GM10847 (cell line): ENCODE measurements around the gene COQ3.

Experiments used
- POLR2A ChIP-seq: IDR thresholded peaks from 2 replicates; pipeline ENCODE4 v1.6.1; 2011; ENCODE audit not compliant: insufficient read length; ENCODE audit errors: extremely low read depth

COQ3 gene

GRCh38 chr6:99349171-99350141 is 44.5 kb downstream of the COQ3 start, which contains the start of gene FAXC:
TSS of gene FAXC (minus strand) at chr6:99349674. CDS start at chr6:99349372, 302 bp downstream.
- TF ChIP-seq POLR2A = no peak

GRCh38 chr6:99348288-99349170 is 45.5 kb downstream of the COQ3 start:
- TF ChIP-seq POLR2A = no peak

GRCh38 chr6:99347804-99348203 is 46.2 kb downstream of the COQ3 start:
- TF ChIP-seq POLR2A = no peak

GRCh38 chr6:99346595-99346994 is 47.4 kb downstream of the COQ3 start:
- TF ChIP-seq POLR2A = no peak

- no peak for TF ChIP-seq POLR2A
These were observed 48.8 kb downstream of the COQ3 start for GRCh38 chr6:99345164-99345563.

GRCh38 chr6:99344289-99344688 is 49.7 kb downstream of the COQ3 start:
- TF ChIP-seq POLR2A = no peak

- TF ChIP-seq POLR2A = no peak
These were observed 52.0 kb downstream of the COQ3 start for GRCh38 chr6:99341862-99342455.

GRCh38 chr6:99338188-99338587 is 55.8 kb downstream of the COQ3 start:
- TF ChIP-seq POLR2A = no peak

- TF ChIP-seq POLR2A = no peak
These were observed 59.4 kb downstream of the COQ3 start for GRCh38 chr6:99334526-99335127.

GRCh38 chr6:99333068-99333467 is 60.9 kb downstream of the COQ3 start:
- no peak for TF ChIP-seq POLR2A

- no peak for TF ChIP-seq POLR2A
These were observed 62.5 kb downstream of the COQ3 start for GRCh38 chr6:99331531-99331930.

- TF ChIP-seq POLR2A = no peak
These were observed 63.8 kb downstream of the COQ3 start for GRCh38 chr6:99330159-99330558.

GRCh38 chr6:99324996-99325395 is 69.0 kb downstream of the COQ3 start:
- no peak for TF ChIP-seq POLR2A
